K562 (cell line): ENCODE data around the gene SDHAF3. TPM values are rescaled to one million over a fixed set of nuclear protein-coding genes. Genes with fewer than 3 reads are reported as not detected.

Experiments
- ARNT ChIP-seq, 2 experiments: fragments of 450-650 bp; IDR thresholded peaks; 2 replicates each; pipeline ENCODE4 v1.6.1; 2016; ENCODE audit warnings: mild to moderate bottlenecking in 1 of 2
- E2F3 ChIP-seq: fragments of 250-450 bp; sonication (Bioruptor Pico); IDR thresholded peaks from 2 replicates; pipeline ENCODE4 v1.4.0; 2020; ENCODE audit warnings: mild to moderate bottlenecking
- ELF1 ChIP-seq: fragments of 200-800 bp; sonication (Bioruptor generic); IDR thresholded peaks from 2 replicates; pipeline ENCODE4 v1.6.1; 2016; ENCODE audit warnings: missing genetic modification characterization, missing compliant biosample characterization
- KLF1 ChIP-seq: fragments of 450-650 bp; IDR thresholded peaks from 2 replicates; pipeline ENCODE4 v1.6.1; 2016; ENCODE audit warnings: missing genetic modification characterization, missing compliant biosample characterization
- MECOM ChIP-seq: fragments of 250-450 bp; sonication (Bioruptor Pico); IDR thresholded peaks from 2 replicates; pipeline ENCODE4 v1.8.0; 2022; ENCODE audit warnings: inconsistent platforms
- MTA2 ChIP-seq: fragments of 450-650 bp; IDR thresholded peaks from 2 replicates; pipeline ENCODE4 v1.6.1; 2016; ENCODE audit warnings: low read depth
- PTBP1 ChIP-seq: fragments of 200-400 bp; formaldehyde crosslinking; IDR thresholded peaks from 2 replicates; pipeline ENCODE4 v1.6.1; 2017; ENCODE audit warnings: low read depth, low read length
- SMARCA5 ChIP-seq: fragments of 450-650 bp; IDR thresholded peaks from 2 replicates; pipeline ENCODE4 v1.6.1; 2016
- polyA plus RNA-seq, 8 experiments: library from polyadenylated mRNA; depleted of rRNA in 4 of 8; stranded (reverse) in 5 of 8; unstranded in 3 of 8; fragments of >200 nt; fragmentation: Nextera tagmentation in 2 of 8; fragmentation: Illumina TruSeq in 1 of 8; extraction: Ambion mirVana in 2 of 8; extraction: Trizol in 1 of 8; gene quantifications; 2 replicates each; pipeline versions ENCODE4 v1.2.1 to v1.2.3, GENCODE V29; 2011 to 2014; ENCODE audit warnings: inconsistent platforms in 1 of 8, missing spikeins in 1 of 8
- total RNA-seq, 7 experiments: library from RNA; depleted of rRNA in 6 of 7; stranded (reverse); fragments of >200 nt in 6 of 7; fragmentation: Illumina TruSeq in 2 of 7; extraction: Trizol in 2 of 7; gene quantifications; 2 replicates each; pipeline versions ENCODE4 v1.2.1 to v1.2.3, GENCODE V29; 2011 to 2021; ENCODE audit warnings: low replicate concordance in 1 of 7
- TF ChIP-seq, protein P1 (sequence below), 2 experiments: fragments of 450-650 bp; IDR thresholded peaks; 2 replicates each; pipeline ENCODE4 v1.6.1; 2018; ENCODE audit warnings: mild to moderate bottlenecking in 2 of 2, low read depth in 1 of 2; ENCODE audit not compliant: partially characterized antibody in 2 of 2
- TF ChIP-seq, protein P2 (sequence below): sonication (generic); formaldehyde crosslinking; IDR thresholded peaks from 2 replicates; pipeline ENCODE4 v1.8.0; 2022; ENCODE audit warnings: mild to moderate bottlenecking, missing genetic modification reagents
- TF ChIP-seq, protein P3 (sequence below): fragments of 450-650 bp; formaldehyde crosslinking; conservative IDR thresholded peaks from 2 replicates; pipeline ENCODE4 v1.4.0; 2022; ENCODE audit warnings: mild to moderate bottlenecking, missing genetic modification characterization
- TF ChIP-seq, protein P4 (sequence below): fragments of 250-450 bp; sonication (Bioruptor Pico); IDR thresholded peaks from 2 replicates; pipeline ENCODE4 v1.8.0; 2021; ENCODE audit warnings: moderate library complexity, mild to moderate bottlenecking, inconsistent platforms
- TF ChIP-seq, protein P5 (sequence below): fragments of 450-650 bp; IDR thresholded peaks from 2 replicates; pipeline ENCODE4 v1.6.1; 2016; ENCODE audit warnings: low read depth, mild to moderate bottlenecking, moderate library complexity
- TF ChIP-seq, protein P6 (sequence below): sonication (generic); formaldehyde crosslinking; IDR thresholded peaks from 2 replicates; pipeline ENCODE4 v1.9.0; 2022; ENCODE audit warnings: mild to moderate bottlenecking, missing genetic modification reagents
- TF ChIP-seq, protein P7 (sequence below): sonication (generic); formaldehyde crosslinking; IDR thresholded peaks from 2 replicates; pipeline ENCODE4 v1.8.1; 2022; ENCODE audit warnings: missing genetic modification reagents

SDHAF3 gene
- total and polyA plus RNA-seq, 9 of the 15 experiments (the other 6 are each of a cell fraction or from before 2014, with no cell fraction given): 51.5 to 403 (median 145) TPM

DNA sequence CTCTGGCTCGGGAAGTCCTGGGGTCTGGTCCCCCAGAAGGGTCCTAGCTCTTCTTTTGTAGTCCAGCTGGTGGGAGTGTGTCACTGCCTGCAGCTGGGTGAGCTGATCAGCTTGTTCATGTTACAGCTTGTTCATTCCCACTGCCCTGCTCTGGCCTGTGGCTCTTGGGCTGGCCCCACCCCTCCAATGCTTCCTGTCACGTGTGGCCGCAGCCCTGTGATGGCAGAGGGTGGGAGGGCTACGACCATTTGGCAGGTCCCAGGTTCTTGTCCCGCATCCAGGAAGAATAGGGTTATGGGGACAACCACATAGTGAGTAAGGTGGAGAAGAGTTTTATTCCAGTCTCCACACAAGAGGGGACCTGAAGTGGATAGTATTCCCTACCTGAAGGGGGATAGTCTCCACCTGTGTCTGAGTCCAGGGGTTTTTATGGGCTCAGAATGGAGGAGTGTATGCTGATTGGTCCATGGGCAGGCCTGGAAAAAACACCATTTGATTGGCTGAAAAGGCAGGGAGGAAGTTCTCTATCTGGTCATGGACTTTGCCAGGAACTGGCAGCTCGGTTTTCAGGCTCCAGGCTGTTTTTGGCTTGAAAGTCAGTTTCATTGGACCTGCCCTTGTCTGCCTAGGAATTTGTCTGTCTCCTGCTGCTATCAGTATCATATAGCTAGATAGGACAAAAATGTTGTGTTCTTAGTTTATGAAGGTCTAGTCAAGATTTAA lies 13.1 kb downstream of the SDHAF3 start (continued):
- TF ChIP-seq, protein P1, sequence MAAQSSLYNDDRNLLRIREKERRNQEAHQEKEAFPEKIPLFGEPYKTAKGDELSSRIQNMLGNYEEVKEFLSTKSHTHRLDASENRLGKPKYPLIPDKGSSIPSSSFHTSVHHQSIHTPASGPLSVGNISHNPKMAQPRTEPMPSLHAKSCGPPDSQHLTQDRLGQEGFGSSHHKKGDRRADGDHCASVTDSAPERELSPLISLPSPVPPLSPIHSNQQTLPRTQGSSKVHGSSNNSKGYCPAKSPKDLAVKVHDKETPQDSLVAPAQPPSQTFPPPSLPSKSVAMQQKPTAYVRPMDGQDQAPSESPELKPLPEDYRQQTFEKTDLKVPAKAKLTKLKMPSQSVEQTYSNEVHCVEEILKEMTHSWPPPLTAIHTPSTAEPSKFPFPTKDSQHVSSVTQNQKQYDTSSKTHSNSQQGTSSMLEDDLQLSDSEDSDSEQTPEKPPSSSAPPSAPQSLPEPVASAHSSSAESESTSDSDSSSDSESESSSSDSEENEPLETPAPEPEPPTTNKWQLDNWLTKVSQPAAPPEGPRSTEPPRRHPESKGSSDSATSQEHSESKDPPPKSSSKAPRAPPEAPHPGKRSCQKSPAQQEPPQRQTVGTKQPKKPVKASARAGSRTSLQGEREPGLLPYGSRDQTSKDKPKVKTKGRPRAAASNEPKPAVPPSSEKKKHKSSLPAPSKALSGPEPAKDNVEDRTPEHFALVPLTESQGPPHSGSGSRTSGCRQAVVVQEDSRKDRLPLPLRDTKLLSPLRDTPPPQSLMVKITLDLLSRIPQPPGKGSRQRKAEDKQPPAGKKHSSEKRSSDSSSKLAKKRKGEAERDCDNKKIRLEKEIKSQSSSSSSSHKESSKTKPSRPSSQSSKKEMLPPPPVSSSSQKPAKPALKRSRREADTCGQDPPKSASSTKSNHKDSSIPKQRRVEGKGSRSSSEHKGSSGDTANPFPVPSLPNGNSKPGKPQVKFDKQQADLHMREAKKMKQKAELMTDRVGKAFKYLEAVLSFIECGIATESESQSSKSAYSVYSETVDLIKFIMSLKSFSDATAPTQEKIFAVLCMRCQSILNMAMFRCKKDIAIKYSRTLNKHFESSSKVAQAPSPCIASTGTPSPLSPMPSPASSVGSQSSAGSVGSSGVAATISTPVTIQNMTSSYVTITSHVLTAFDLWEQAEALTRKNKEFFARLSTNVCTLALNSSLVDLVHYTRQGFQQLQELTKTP (IDR thresholded peaks at IDR 0.05; ENCODE audit: low read depth in 1 of 2, partially characterized antibody in 2 of 2): no peak
- TF ChIP-seq E2F3 (CRISPR knock-in tag): no peak
- TF ChIP-seq, protein P2, sequence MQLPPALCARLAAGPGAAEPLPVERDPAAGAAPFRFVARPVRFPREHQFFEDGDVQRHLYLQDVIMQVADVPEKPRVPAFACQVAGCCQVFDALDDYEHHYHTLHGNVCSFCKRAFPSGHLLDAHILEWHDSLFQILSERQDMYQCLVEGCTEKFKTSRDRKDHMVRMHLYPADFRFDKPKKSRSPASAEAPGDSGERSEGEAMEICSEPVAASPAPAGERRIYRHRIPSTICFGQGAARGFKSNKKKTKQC (CRISPR knock-in tag): no peak
- peak; percentile 61; the same call in 1 of the 2 replicates for TF ChIP-seq KLF1 (tag)
- TF ChIP-seq, protein P3, sequence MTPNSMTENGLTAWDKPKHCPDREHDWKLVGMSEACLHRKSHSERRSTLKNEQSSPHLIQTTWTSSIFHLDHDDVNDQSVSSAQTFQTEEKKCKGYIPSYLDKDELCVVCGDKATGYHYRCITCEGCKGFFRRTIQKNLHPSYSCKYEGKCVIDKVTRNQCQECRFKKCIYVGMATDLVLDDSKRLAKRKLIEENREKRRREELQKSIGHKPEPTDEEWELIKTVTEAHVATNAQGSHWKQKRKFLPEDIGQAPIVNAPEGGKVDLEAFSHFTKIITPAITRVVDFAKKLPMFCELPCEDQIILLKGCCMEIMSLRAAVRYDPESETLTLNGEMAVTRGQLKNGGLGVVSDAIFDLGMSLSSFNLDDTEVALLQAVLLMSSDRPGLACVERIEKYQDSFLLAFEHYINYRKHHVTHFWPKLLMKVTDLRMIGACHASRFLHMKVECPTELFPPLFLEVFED: no peak
- TF ChIP-seq, protein P4, sequence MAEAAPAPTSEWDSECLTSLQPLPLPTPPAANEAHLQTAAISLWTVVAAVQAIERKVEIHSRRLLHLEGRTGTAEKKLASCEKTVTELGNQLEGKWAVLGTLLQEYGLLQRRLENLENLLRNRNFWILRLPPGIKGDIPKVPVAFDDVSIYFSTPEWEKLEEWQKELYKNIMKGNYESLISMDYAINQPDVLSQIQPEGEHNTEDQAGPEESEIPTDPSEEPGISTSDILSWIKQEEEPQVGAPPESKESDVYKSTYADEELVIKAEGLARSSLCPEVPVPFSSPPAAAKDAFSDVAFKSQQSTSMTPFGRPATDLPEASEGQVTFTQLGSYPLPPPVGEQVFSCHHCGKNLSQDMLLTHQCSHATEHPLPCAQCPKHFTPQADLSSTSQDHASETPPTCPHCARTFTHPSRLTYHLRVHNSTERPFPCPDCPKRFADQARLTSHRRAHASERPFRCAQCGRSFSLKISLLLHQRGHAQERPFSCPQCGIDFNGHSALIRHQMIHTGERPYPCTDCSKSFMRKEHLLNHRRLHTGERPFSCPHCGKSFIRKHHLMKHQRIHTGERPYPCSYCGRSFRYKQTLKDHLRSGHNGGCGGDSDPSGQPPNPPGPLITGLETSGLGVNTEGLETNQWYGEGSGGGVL: no peak
- TF ChIP-seq MECOM (CRISPR knock-in tag): no peak
- TF ChIP-seq ARNT (IDR thresholded peaks at IDR 0.05): no peak
- no peak for TF ChIP-seq PTBP1
- no peak for TF ChIP-seq SMARCA5
- TF ChIP-seq, protein P5, sequence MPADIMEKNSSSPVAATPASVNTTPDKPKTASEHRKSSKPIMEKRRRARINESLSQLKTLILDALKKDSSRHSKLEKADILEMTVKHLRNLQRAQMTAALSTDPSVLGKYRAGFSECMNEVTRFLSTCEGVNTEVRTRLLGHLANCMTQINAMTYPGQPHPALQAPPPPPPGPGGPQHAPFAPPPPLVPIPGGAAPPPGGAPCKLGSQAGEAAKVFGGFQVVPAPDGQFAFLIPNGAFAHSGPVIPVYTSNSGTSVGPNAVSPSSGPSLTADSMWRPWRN: no peak
- TF ChIP-seq, protein P6, sequence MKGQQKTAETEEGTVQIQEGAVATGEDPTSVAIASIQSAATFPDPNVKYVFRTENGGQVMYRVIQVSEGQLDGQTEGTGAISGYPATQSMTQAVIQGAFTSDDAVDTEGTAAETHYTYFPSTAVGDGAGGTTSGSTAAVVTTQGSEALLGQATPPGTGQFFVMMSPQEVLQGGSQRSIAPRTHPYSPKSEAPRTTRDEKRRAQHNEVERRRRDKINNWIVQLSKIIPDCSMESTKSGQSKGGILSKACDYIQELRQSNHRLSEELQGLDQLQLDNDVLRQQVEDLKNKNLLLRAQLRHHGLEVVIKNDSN (CRISPR knock-in tag): peak; percentile 75
- TF ChIP-seq MTA2: no peak
- TF ChIP-seq, protein P7, sequence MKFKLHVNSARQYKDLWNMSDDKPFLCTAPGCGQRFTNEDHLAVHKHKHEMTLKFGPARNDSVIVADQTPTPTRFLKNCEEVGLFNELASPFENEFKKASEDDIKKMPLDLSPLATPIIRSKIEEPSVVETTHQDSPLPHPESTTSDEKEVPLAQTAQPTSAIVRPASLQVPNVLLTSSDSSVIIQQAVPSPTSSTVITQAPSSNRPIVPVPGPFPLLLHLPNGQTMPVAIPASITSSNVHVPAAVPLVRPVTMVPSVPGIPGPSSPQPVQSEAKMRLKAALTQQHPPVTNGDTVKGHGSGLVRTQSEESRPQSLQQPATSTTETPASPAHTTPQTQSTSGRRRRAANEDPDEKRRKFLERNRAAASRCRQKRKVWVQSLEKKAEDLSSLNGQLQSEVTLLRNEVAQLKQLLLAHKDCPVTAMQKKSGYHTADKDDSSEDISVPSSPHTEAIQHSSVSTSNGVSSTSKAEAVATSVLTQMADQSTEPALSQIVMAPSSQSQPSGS: no peak
- TF ChIP-seq ELF1 (tag): 0 out of 2 replicates have a peak, but pooled peaks have one; percentile 36
